Activated B cell treated with CpG ODN at 0.5 μM for 24 hours (primary cell): Measurements from ENCODE around the gene IL6ST. TPM values are rescaled to one million over a fixed set of nuclear protein-coding genes. Genes with fewer than 3 reads are reported as not detected.

ENCODE experiments used
- ATAC-seq: fragments of 200-7000 bp; cut with Tn5 transposase; one replicate; pipeline ENCODE4 v1.10.0; 2021; ENCODE audit warnings: low read depth, mild to moderate bottlenecking, moderate library complexity
- CTCF ChIA-PET: fragments of 350-600 bp; sonication (Branson Sonifier 250); formaldehyde crosslinking; loops from one replicate; lab custom pipeline; 2021; ENCODE audit warnings: antibody characterized with exemption; lab: Charles Lee
- POLR2A ChIA-PET: fragments of 350-600 bp; sonication (Branson Sonifier 250); formaldehyde crosslinking; loops from one replicate; lab custom pipeline; 2021; ENCODE audit warnings: antibody characterized with exemption; lab: Charles Lee
- DNase-seq: peaks from one replicate; pipeline ENCODE4 v3.0.0; 2022
- H3K27ac Mint-ChIP-seq: one replicate; pipeline ENCODE4 v1.8.0; 2020; ENCODE audit warnings: mixed read lengths
- H3K27me3 Mint-ChIP-seq: one replicate; pipeline ENCODE4 v1.8.0; 2021; ENCODE audit warnings: mixed read lengths
- H3K36me3 Mint-ChIP-seq: one replicate; pipeline ENCODE4 v1.8.0; 2021; ENCODE audit warnings: low read depth, mixed read lengths
- H3K4me1 Mint-ChIP-seq: one replicate; pipeline ENCODE4 v1.8.0; 2021; ENCODE audit warnings: mixed read lengths
- H3K4me3 Mint-ChIP-seq: one replicate; pipeline ENCODE4 v1.8.0; 2020; ENCODE audit warnings: mild to moderate bottlenecking, mixed read lengths
- H3K9me3 Mint-ChIP-seq: one replicate; pipeline ENCODE4 v1.8.0; 2020; ENCODE audit warnings: mixed read lengths
- CTCF ChIP-seq: fragments of 200-600 bp; IDR thresholded peaks from one replicate; pipeline ENCODE4 v1.8.0; 2022; ENCODE audit warnings: antibody characterized with exemption, mild to moderate bottlenecking
- intact Hi-C: fragments of 100-400 bp; cut with micrococcal nuclease; formaldehyde crosslinking; loops from one replicate; pipeline ENCODE4 v1.15.1; 2024
- total RNA-seq: library from RNA; stranded (reverse); gene quantifications from 2 replicates; pipeline ENCODE4 v1.2.3, GENCODE V29; 2022

IL6ST gene
- total RNA-seq, 1 donor from 2014 or later, result 48.3 TPM

- no peak for TF ChIP-seq CTCF
- H3K4me1 Mint-ChIP-seq, result peaks cover 6% of the 10 kb centered on the region
- no peaks in the 10 kb centered on the region for H3K36me3 Mint-ChIP-seq
- ATAC-seq (no peak), DNase-seq (no peak)
- CTCF ChIA-PET, result no interaction called here
- no peaks in the 10 kb centered on the region for H3K9me3 Mint-ChIP-seq
- intact Hi-C loops, result no loop called here
- POLR2A ChIA-PET, result no interaction called here
- H3K4me3 Mint-ChIP-seq, result no peak overlapping the region
- no peak overlapping the region for H3K27ac Mint-ChIP-seq
- peaks cover 8% of the 10 kb centered on the region for H3K27me3 Mint-ChIP-seq
Observed at GRCh38 chr5:55926476-55926875, 68.3 kb downstream of the IL6ST start.

- H3K4me3 Mint-ChIP-seq, result no peak overlapping the region
- no peak for DNase-seq
- POLR2A ChIA-PET, result no interaction called here
- H3K36me3 Mint-ChIP-seq, result no peaks in the 10 kb centered on the region
- peaks cover 6% of the 10 kb centered on the region for H3K4me1 Mint-ChIP-seq
- TF ChIP-seq CTCF, result no peak
- H3K27me3 Mint-ChIP-seq, result peaks cover 8% of the 10 kb centered on the region
- no peak overlapping the region for H3K27ac Mint-ChIP-seq
- ATAC-seq, result no peak
- CTCF ChIA-PET, result no interaction called here
- intact Hi-C loops, result no loop called here
- H3K9me3 Mint-ChIP-seq, result no peaks in the 10 kb centered on the region
Observed at GRCh38 chr5:55925712-55926111, 69.1 kb downstream of the IL6ST start.

GRCh38 chr5:55925181-55925580, 69.6 kb downstream of the IL6ST start:
- ATAC-seq (no peak), DNase-seq (no peak)
- H3K27ac Mint-ChIP-seq, result no peak overlapping the region
- ChIA-PET POLR2A (no interaction called here), CTCF (no interaction called here)
- intact Hi-C loops, result no loop called here
- peaks cover 8% of the 10 kb centered on the region for H3K27me3 Mint-ChIP-seq
- no peak overlapping the region for H3K4me3 Mint-ChIP-seq
- H3K4me1 Mint-ChIP-seq, result peaks cover 6% of the 10 kb centered on the region
- H3K9me3 Mint-ChIP-seq, result no peaks in the 10 kb centered on the region
- no peak for TF ChIP-seq CTCF
- H3K36me3 Mint-ChIP-seq, result no peaks in the 10 kb centered on the region

- H3K4me3 Mint-ChIP-seq, result no peak overlapping the region
Observed at GRCh38 chr5:55924744-55925143, 70.0 kb downstream of the IL6ST start.

GRCh38 chr5:55923865-55924500, 70.8 kb downstream of the IL6ST start:
- Mint-ChIP-seq H3K36me3 (no peaks in the 10 kb centered on the region), H3K9me3 (no peaks in the 10 kb centered on the region), H3K27ac (no peak overlapping the region), H3K27me3 (peaks cover 8% of the 10 kb centered on the region), H3K4me1 (peaks cover 11% of the 10 kb centered on the region), H3K4me3 (peak overlapping the region; percentile 84)
- ATAC-seq (no peak), DNase-seq (no peak)
- TF ChIP-seq CTCF, result no peak
- CTCF ChIA-PET, result interaction anchor here (0.6 to 1.2 kb wide), 3 partner anchors 11 to 1128 kb away, joined by 3 read pairs; no protein-coding TSS in a partner anchor
- intact Hi-C loops, result no loop called here
- POLR2A ChIA-PET, result interaction anchor here (1.0 to 1.4 kb wide), 2 partner anchors 21 to 59 kb away, joined by 3 read pairs; no protein-coding TSS in a partner anchor

More at GRCh38 chr5:55924744-55925143, 70.0 kb downstream of the IL6ST start:
- no peak for TF ChIP-seq CTCF
- intact Hi-C loops, result no loop called here
- ATAC-seq (no peak), DNase-seq (no peak)
- Mint-ChIP-seq H3K36me3 (no peaks in the 10 kb centered on the region), H3K27ac (no peak overlapping the region), H3K27me3 (peaks cover 8% of the 10 kb centered on the region), H3K9me3 (no peaks in the 10 kb centered on the region), H3K4me1 (peaks cover 6% of the 10 kb centered on the region)
- ChIA-PET CTCF (interaction anchor here (0.6 to 1.2 kb wide), 3 partner anchors 11 to 1128 kb away, joined by 3 read pairs; no protein-coding TSS in a partner anchor), POLR2A (no interaction called here)
